GM12878 (cell line): ENCODE results near the gene SLC25A39. TPM values are rescaled to one million over a fixed set of nuclear protein-coding genes. Genes with fewer than 3 reads are reported as not detected.

Experiments used
- ATAC-seq: fragments of 200-7000 bp; cut with Tn5 transposase; 3 replicates; pipeline ENCODE4 v1.9.1; 2020; ENCODE audit warnings: mild to moderate bottlenecking, moderate library complexity
- BruUV-seq: library from RNA; stranded (reverse); fragments of 400-500 nt; replicated peaks from 2 replicates; lab custom pipeline; 2021; lab: Mats Ljungman, UMichigan
- CTCF ChIA-PET: fragments of 300-600 bp; sonication (Branson Sonifier 250); formaldehyde crosslinking; extraction: SDS; loops from one replicate; lab custom pipeline; 2021; ENCODE audit warnings: inconsistent platforms; lab: Yijun Ruan, JAX
- POLR2A ChIA-PET: fragments of 350-600 bp; formaldehyde crosslinking; extraction: SDS; loops from one replicate; lab custom pipeline; 2021; ENCODE audit warnings: inconsistent platforms; lab: Charles Lee
- RAD21 ChIA-PET: fragments of 300-600 bp; sonication (Branson Sonifier 250); formaldehyde crosslinking; loops from one replicate; lab custom pipeline; 2023; ENCODE audit warnings: antibody characterized with exemption; ENCODE audit not compliant: unreplicated experiment; lab: Charles Lee
- SMC1A ChIA-PET: fragments of 300-600 bp; sonication (Branson Sonifier 250); formaldehyde crosslinking; loops from one replicate; lab custom pipeline; 2023; ENCODE audit not compliant: unreplicated experiment, uncharacterized antibody; lab: Charles Lee
- DNase-seq: peaks from one replicate; pipeline ENCODE4 v3.0.0-alpha.2; 2011; ENCODE audit warnings: low read depth, low spot score
- FAIRE-seq: peaks from 3 replicates; lab custom pipeline; 2011; peaks lifted over from hg19 to GRCh38; lab: Jason Lieb, UNC
- H2AFZ ChIP-seq: 2 replicates; pipeline ENCODE4 v1.6.0; 2011; ENCODE audit warnings: low read depth, low read length, control low read depth; ENCODE audit not compliant: control insufficient read depth
- H3K27ac ChIP-seq: 2 replicates; pipeline ENCODE4 v1.5.1; 2011; ENCODE audit warnings: control low read depth; ENCODE audit not compliant: control insufficient read depth, insufficient read depth
- H3K27me3 ChIP-seq, 2 experiments: replicated peaks in 1 of 2; 2 replicates each; pipeline versions ENCODE4 v1.6.0 to v1.6.1; 2011; ENCODE audit warnings: low read length in 1 of 2; ENCODE audit not compliant: control insufficient read depth in 2 of 2, insufficient read depth in 2 of 2
- H3K36me3 ChIP-seq, 2 experiments: 2 replicates each; pipeline ENCODE4 v1.5.1; 2011; ENCODE audit warnings: low read length in 1 of 2; ENCODE audit not compliant: control insufficient read depth in 2 of 2, insufficient read depth in 2 of 2
- H3K4me1 ChIP-seq: 2 replicates; pipeline ENCODE4 v1.6.1; 2011; ENCODE audit warnings: mild to moderate bottlenecking, low read length, moderate library complexity, mixed read lengths; ENCODE audit not compliant: control insufficient read depth, insufficient read depth
- H3K4me2 ChIP-seq: 2 replicates; pipeline ENCODE4 v1.6.0; 2011; ENCODE audit warnings: control low read depth; ENCODE audit not compliant: control insufficient read depth, insufficient read depth
- H3K4me3 ChIP-seq: fragments of 200-600 bp; sonication (generic); 2 replicates; pipeline ENCODE4 v1.5.1; 2016
- H3K79me2 ChIP-seq: 2 replicates; pipeline ENCODE4 v1.6.0; 2011; ENCODE audit warnings: low read length; ENCODE audit not compliant: control insufficient read depth, insufficient read depth
- H3K9ac ChIP-seq: 2 replicates; pipeline ENCODE4 v1.8.0; 2011; ENCODE audit warnings: low read length, control low read depth, mixed read lengths; ENCODE audit not compliant: control insufficient read depth, insufficient read depth
- H3K9me3 ChIP-seq: replicated peaks from 3 replicates; pipeline ENCODE4 v1.5.1; 2011; ENCODE audit warnings: mild to moderate bottlenecking, low read length; ENCODE audit not compliant: control insufficient read depth, insufficient read depth
- H4K20me1 ChIP-seq: 2 replicates; pipeline ENCODE4 v1.6.0; 2011; ENCODE audit not compliant: control insufficient read depth, insufficient read depth
- BHLHE40 ChIP-seq, 2 experiments: fragments of 450-650 bp in 1 of 2; IDR thresholded peaks; 2 replicates each; pipeline ENCODE4 v1.6.1; 2011 to 2017; ENCODE audit warnings: low read depth in 2 of 2, borderline replicate concordance in 1 of 2, improper control_type of control experiment in 1 of 2, low read length in 1 of 2, mild to moderate bottlenecking in 1 of 2
- BMI1 ChIP-seq: fragments of 450-650 bp; IDR thresholded peaks from 2 replicates; pipeline ENCODE4 v1.6.1; 2016; ENCODE audit warnings: mild to moderate bottlenecking, moderate library complexity, borderline replicate concordance
- CBX3 ChIP-seq: fragments of 200-600 bp; sonication (generic); IDR thresholded peaks from 2 replicates; pipeline ENCODE4 v1.6.1; 2016; ENCODE audit warnings: low read depth, borderline replicate concordance
- E4F1 ChIP-seq: fragments of 450-650 bp; IDR thresholded peaks from 2 replicates; pipeline ENCODE4 v1.6.1; 2018; ENCODE audit warnings: borderline replicate concordance, mild to moderate bottlenecking; ENCODE audit not compliant: partially characterized antibody
- GATAD2B ChIP-seq: fragments of 450-650 bp; conservative IDR thresholded peaks from 2 replicates; pipeline ENCODE4 v1.6.1; 2017; ENCODE audit warnings: low read depth, mild to moderate bottlenecking, moderate library complexity
- IRF4 ChIP-seq: IDR thresholded peaks from 2 replicates; pipeline ENCODE4 v1.6.1; 2011; ENCODE audit warnings: low read depth, low read length
- NFIC ChIP-seq: IDR thresholded peaks from 2 replicates; pipeline ENCODE4 v1.6.1; 2012; ENCODE audit warnings: low read depth, mild to moderate bottlenecking, inconsistent platforms, low read length, moderate library complexity
- NFYB ChIP-seq: IDR thresholded peaks from 2 replicates; pipeline ENCODE4 v1.6.1; 2011; ENCODE audit warnings: low read depth, mild to moderate bottlenecking, low read length, improper control_type of control experiment, moderate library complexity; ENCODE audit not compliant: insufficient read depth
- NRF1 ChIP-seq: conservative IDR thresholded peaks from 2 replicates; pipeline ENCODE4 v1.6.1; 2011; ENCODE audit warnings: mild to moderate bottlenecking, low read depth, low read length, improper control_type of control experiment
- SKIL ChIP-seq: fragments of 450-650 bp; IDR thresholded peaks from 2 replicates; pipeline ENCODE4 v1.6.1; 2017; ENCODE audit warnings: mild to moderate bottlenecking, low read depth, inconsistent platforms; ENCODE audit not compliant: poor library complexity, severe bottlenecking
- SMAD5 ChIP-seq: IDR thresholded peaks from 2 replicates; pipeline ENCODE4 v1.6.1; 2016; ENCODE audit warnings: antibody characterized with exemption, low read depth
- SP1 ChIP-seq: IDR thresholded peaks from one replicate; pipeline ENCODE4 v1.6.1; 2011; ENCODE audit warnings: low read depth, low read length
- ZBTB4 ChIP-seq: fragments of 450-650 bp; formaldehyde crosslinking; IDR thresholded peaks from 2 replicates; pipeline ENCODE4 v1.4.0; 2022; ENCODE audit warnings: mild to moderate bottlenecking, moderate library complexity
- ZNF622 ChIP-seq: fragments of 450-650 bp; IDR thresholded peaks from 2 replicates; pipeline ENCODE4 v1.6.1; 2017; ENCODE audit warnings: mild to moderate bottlenecking, inconsistent platforms
- WGBS: methylation state at CpG from one replicate; pipeline ENCODE4 v1.1.6; 2016; ENCODE audit warnings: low lambda C conversion rate; ENCODE audit not compliant: insufficient replicate concordance, insufficient coverage; ENCODE audit errors: missing lambda C conversion rate; 5-methylcytosine and 5-hydroxymethylcytosine counted together
- in situ Hi-C: fragments of 300-500 bp; cut with MboI; formaldehyde crosslinking; loops from 9 replicates; pipeline ENCODE4 v1.14.3; 2018; ENCODE audit warnings: mixed read lengths
- intact Hi-C: fragments of 100-400 bp; cut with micrococcal nuclease; formaldehyde crosslinking; loops from one replicate; pipeline ENCODE4 v1.14.2; 2022; ENCODE audit not compliant: unreplicated experiment
- polyA plus RNA-seq, 11 experiments: library from polyadenylated mRNA; depleted of rRNA in 4 of 11; unstranded in 6 of 11; stranded (reverse) in 5 of 11; fragments of >200 nt; fragmentation: Nextera tagmentation in 4 of 11; fragmentation: Illumina TruSeq in 1 of 11; extraction: Ambion mirVana in 4 of 11; extraction: Trizol in 1 of 11; gene quantifications; 1 replicate in 1 of 11; 2 replicates in 10 of 11; pipeline versions ENCODE4 v1.2.1 to v1.2.3, GENCODE V29; 2011 to 2016; ENCODE audit warnings: inconsistent platforms in 2 of 11, missing spikeins in 2 of 11, low read depth in 1 of 11
- total RNA-seq, 4 experiments: library from RNA; depleted of rRNA in 3 of 4; stranded (reverse); fragments of >200 nt in 3 of 4; fragmentation: Illumina TruSeq in 1 of 4; extraction: Trizol in 1 of 4; gene quantifications; 2 replicates each; pipeline versions ENCODE4 v1.2.1 to v1.2.3, GENCODE V29; 2013 to 2021

Gene SLC25A39
- total and polyA plus RNA-seq, 10 of the 15 experiments (the other 5 are each of a cell fraction or from before 2014, with no cell fraction given): 3.5 to 270 (median 150) TPM

GRCh38 chr17:44282264-44282663 is 42.4 kb downstream of the SLC25A39 start:
- Histone ChIP-seq H2AFZ (no peak overlapping the region), H3K4me1 (peaks cover 16% of the 10 kb centered on the region), H3K4me2 (no peak overlapping the region), H3K36me3 (no peaks in the 10 kb centered on the region), H3K79me2 (no peaks in the 10 kb centered on the region), H3K27ac (no peak overlapping the region), H3K9me3 (no peaks in the 10 kb centered on the region), H4K20me1 (no peaks in the 10 kb centered on the region), H3K4me3 (no peak overlapping the region)
- no peak for ATAC-seq
- intact Hi-C loops (no loop called here), in situ Hi-C loops (no loop called here)
- ChIA-PET SMC1A (interaction anchor here (0.6 kb wide), 1 partner anchor 213 kb away, joined by 3 read pairs; no protein-coding TSS in a partner anchor), CTCF (no interaction called here), RAD21 (interaction anchor here (0.6 kb wide), 1 partner anchor 391 kb away, joined by 3 read pairs; no protein-coding TSS in a partner anchor), POLR2A (interaction anchor here (0.6 kb wide), 1 partner anchor 315 kb away, joined by 3 read pairs; no protein-coding TSS in a partner anchor)
- BruUV-seq: no TSS peak
- no peak for TF ChIP-seq GATAD2B
- no peak for TF ChIP-seq CBX3
- no peak for TF ChIP-seq SMAD5
- no peak for TF ChIP-seq BHLHE40 (IDR thresholded peaks at IDR 0.05; ENCODE audit: borderline replicate concordance in 1 of 2, low read depth in 2 of 2, low read length in 1 of 2)
- no peak for TF ChIP-seq SP1
- TF ChIP-seq BMI1: no peak
- TF ChIP-seq IRF4: no peak
- TF ChIP-seq NFIC: no peak
- TF ChIP-seq NRF1: no peak
- TF ChIP-seq E4F1: no peak
- no peak for TF ChIP-seq NFYB
- no peak for TF ChIP-seq ZNF622
- no peak for TF ChIP-seq SKIL
- no peak for TF ChIP-seq ZBTB4 (CRISPR knock-in tag)
- TF ChIP-seq, all 136 proteins: peak for 0
- DNase-seq (no peak), FAIRE-seq (no peak)
- Histone ChIP-seq H3K27me3 (no peaks in the 10 kb centered on the region; a peak in 1 of 4 replicates), H3K9ac (no peak overlapping the region)
- 29% methylated on average over 3 of the region's 3 CpGs for WGBS
